HEK293 (cell line): Measurements from ENCODE around the gene LILRB3.

ENCODE experiments used
- FEZF1 ChIP-seq: fragments of 450-650 bp; formaldehyde crosslinking; IDR thresholded peaks from 2 replicates; pipeline ENCODE4 v1.5.1; 2016; ENCODE audit warnings: missing biosample characterization, missing genetic modification characterization
- MZF1 ChIP-seq: fragments of 450-650 bp; formaldehyde crosslinking; IDR thresholded peaks from 2 replicates; pipeline ENCODE4 v1.5.1; 2017; ENCODE audit warnings: missing biosample characterization, missing genetic modification characterization, borderline replicate concordance
- SCRT1 ChIP-seq: fragments of 450-650 bp; formaldehyde crosslinking; IDR thresholded peaks from 2 replicates; pipeline ENCODE4 v1.5.1; 2016; ENCODE audit warnings: missing biosample characterization, missing genetic modification characterization, borderline replicate concordance
- SCRT2 ChIP-seq: fragments of 450-650 bp; formaldehyde crosslinking; IDR thresholded peaks from 2 replicates; pipeline ENCODE4 v1.5.1; 2016; ENCODE audit warnings: missing biosample characterization, missing genetic modification characterization
- SP7 ChIP-seq: fragments of 450-650 bp; formaldehyde crosslinking; IDR thresholded peaks from 2 replicates; pipeline ENCODE4 v1.5.1; 2016; ENCODE audit warnings: missing biosample characterization, missing genetic modification characterization
- WT1 ChIP-seq: fragments of 450-650 bp; formaldehyde crosslinking; IDR thresholded peaks from 2 replicates; pipeline ENCODE4 v1.5.1; 2016; ENCODE audit warnings: missing biosample characterization, missing genetic modification characterization
- ZBTB20 ChIP-seq: fragments of 450-650 bp; formaldehyde crosslinking; IDR thresholded peaks from 2 replicates; pipeline ENCODE4 v1.5.1; 2016; ENCODE audit warnings: missing biosample characterization, missing genetic modification characterization
- ZBTB21 ChIP-seq: fragments of 450-650 bp; formaldehyde crosslinking; IDR thresholded peaks from 2 replicates; pipeline ENCODE4 v1.5.1; 2017; ENCODE audit warnings: missing biosample characterization, missing genetic modification characterization
- ZEB2 ChIP-seq: fragments of 450-650 bp; formaldehyde crosslinking; IDR thresholded peaks from 2 replicates; pipeline ENCODE4 v1.5.1; 2016; ENCODE audit warnings: missing biosample characterization, missing genetic modification characterization
- ZFHX2 ChIP-seq: fragments of 450-650 bp; formaldehyde crosslinking; conservative IDR thresholded peaks from 2 replicates; pipeline ENCODE4 v1.5.1; 2016; ENCODE audit warnings: missing biosample characterization, missing genetic modification characterization
- ZFP69B ChIP-seq: fragments of 450-650 bp; formaldehyde crosslinking; IDR thresholded peaks from 2 replicates; pipeline ENCODE4 v1.5.1; 2016; ENCODE audit warnings: missing biosample characterization, missing genetic modification characterization
- ZNF112 ChIP-seq: fragments of 450-650 bp; formaldehyde crosslinking; IDR thresholded peaks from 2 replicates; pipeline ENCODE4 v1.5.0; 2017; ENCODE audit warnings: missing biosample characterization, missing genetic modification characterization
- ZNF148 ChIP-seq: fragments of 450-650 bp; formaldehyde crosslinking; IDR thresholded peaks from 2 replicates; pipeline ENCODE4 v1.5.0; 2017; ENCODE audit warnings: missing biosample characterization, missing genetic modification characterization, borderline replicate concordance
- ZNF157 ChIP-seq: fragments of 450-650 bp; formaldehyde crosslinking; IDR thresholded peaks from 2 replicates; pipeline ENCODE4 v1.5.1; 2016; ENCODE audit warnings: missing biosample characterization, missing genetic modification characterization
- ZNF24 ChIP-seq: fragments of 450-650 bp; formaldehyde crosslinking; IDR thresholded peaks from 2 replicates; pipeline ENCODE4 v1.5.1; 2016; ENCODE audit warnings: missing biosample characterization, missing genetic modification characterization
- ZNF292 ChIP-seq: fragments of 450-650 bp; formaldehyde crosslinking; IDR thresholded peaks from 2 replicates; pipeline ENCODE4 v1.5.1; 2016; ENCODE audit warnings: low read depth, missing biosample characterization, missing genetic modification characterization, borderline replicate concordance
- ZNF335 ChIP-seq: fragments of 450-650 bp; formaldehyde crosslinking; conservative IDR thresholded peaks from 2 replicates; pipeline ENCODE4 v1.5.1; 2016; ENCODE audit warnings: missing biosample characterization, missing genetic modification characterization
- ZNF48 ChIP-seq: fragments of 450-650 bp; formaldehyde crosslinking; IDR thresholded peaks from 2 replicates; pipeline ENCODE4 v1.5.1; 2016; ENCODE audit warnings: missing biosample characterization, missing genetic modification characterization
- ZNF510 ChIP-seq: fragments of 450-650 bp; formaldehyde crosslinking; IDR thresholded peaks from 2 replicates; pipeline ENCODE4 v1.5.1; 2018; ENCODE audit warnings: mild to moderate bottlenecking, missing genetic modification characterization, missing biosample characterization; ENCODE audit not compliant: insufficient replicate concordance
- ZNF530 ChIP-seq: fragments of 450-650 bp; formaldehyde crosslinking; IDR thresholded peaks from 2 replicates; pipeline ENCODE4 v1.5.1; 2016; ENCODE audit warnings: low read depth, missing biosample characterization, missing genetic modification characterization
- ZNF549 ChIP-seq: fragments of 450-650 bp; IDR thresholded peaks from 2 replicates; pipeline ENCODE4 v1.5.1; 2018; ENCODE audit warnings: missing biosample characterization, missing genetic modification characterization, mild to moderate bottlenecking, inconsistent platforms, moderate library complexity
- ZNF555 ChIP-seq: fragments of 450-650 bp; formaldehyde crosslinking; conservative IDR thresholded peaks from 2 replicates; pipeline ENCODE4 v1.5.1; 2017; ENCODE audit warnings: missing biosample characterization, mild to moderate bottlenecking, missing genetic modification characterization, inconsistent platforms
- ZNF585B ChIP-seq: fragments of 450-650 bp; formaldehyde crosslinking; IDR thresholded peaks from 2 replicates; pipeline ENCODE4 v1.5.1; 2016; ENCODE audit warnings: missing biosample characterization, missing genetic modification characterization
- ZNF621 ChIP-seq: fragments of 450-650 bp; formaldehyde crosslinking; IDR thresholded peaks from 2 replicates; pipeline ENCODE4 v1.5.1; 2017; ENCODE audit warnings: missing biosample characterization, missing genetic modification characterization
- ZNF623 ChIP-seq: fragments of 450-650 bp; formaldehyde crosslinking; IDR thresholded peaks from 2 replicates; pipeline ENCODE4 v1.5.1; 2016; ENCODE audit warnings: missing biosample characterization, missing genetic modification characterization
- ZNF624 ChIP-seq: fragments of 450-650 bp; formaldehyde crosslinking; IDR thresholded peaks from 2 replicates; pipeline ENCODE4 v1.5.1; 2017; ENCODE audit warnings: missing biosample characterization, missing genetic modification characterization
- ZNF677 ChIP-seq: fragments of 450-650 bp; IDR thresholded peaks from 2 replicates; pipeline ENCODE4 v1.5.0; 2018; ENCODE audit warnings: missing biosample characterization, mild to moderate bottlenecking, missing genetic modification characterization, moderate library complexity
- ZNF692 ChIP-seq: fragments of 450-650 bp; formaldehyde crosslinking; IDR thresholded peaks from 2 replicates; pipeline ENCODE4 v1.5.1; 2016; ENCODE audit warnings: missing biosample characterization, missing genetic modification characterization
- ZNF707 ChIP-seq: fragments of 450-650 bp; formaldehyde crosslinking; IDR thresholded peaks from 2 replicates; pipeline ENCODE4 v1.5.1; 2016; ENCODE audit warnings: missing biosample characterization, missing genetic modification characterization
- ZNF843 ChIP-seq: fragments of 450-650 bp; formaldehyde crosslinking; IDR thresholded peaks from 2 replicates; pipeline ENCODE4 v1.5.1; 2016; ENCODE audit warnings: missing biosample characterization, missing genetic modification characterization
- ZSCAN16 ChIP-seq: fragments of 450-650 bp; formaldehyde crosslinking; IDR thresholded peaks from 2 replicates; pipeline ENCODE4 v1.5.1; 2016; ENCODE audit warnings: missing biosample characterization, missing genetic modification characterization
- ZSCAN5A ChIP-seq: fragments of 450-650 bp; formaldehyde crosslinking; IDR thresholded peaks from 2 replicates; pipeline ENCODE4 v1.5.1; 2016; ENCODE audit warnings: missing biosample characterization, missing genetic modification characterization
- TF ChIP-seq, protein P1 (sequence below): fragments of 450-650 bp; formaldehyde crosslinking; IDR thresholded peaks from 2 replicates; pipeline ENCODE4 v1.5.1; 2016; ENCODE audit warnings: missing biosample characterization, missing genetic modification characterization
- TF ChIP-seq, protein P2 (sequence below): fragments of 450-650 bp; formaldehyde crosslinking; IDR thresholded peaks from 2 replicates; pipeline ENCODE4 v1.5.1; 2016; ENCODE audit warnings: missing biosample characterization, missing genetic modification characterization
- TF ChIP-seq, protein P3 (sequence below): fragments of 450-650 bp; formaldehyde crosslinking; IDR thresholded peaks from 2 replicates; pipeline ENCODE4 v1.5.1; 2016; ENCODE audit warnings: missing biosample characterization, missing genetic modification characterization, low read depth

LILRB3 gene

GRCh38 chr19:54190503-54191010 lies 32.2 kb downstream of the LILRB3 start (continued):
- TF ChIP-seq ZNF692 (tag by site-specific recombination) (no peak), SCRT2 (tag by site-specific recombination) (no peak), ZNF677 (tag by site-specific recombination) (no peak), ZNF585B (tag by site-specific recombination) (no peak), ZNF157 (no peak), MZF1 (no peak), ZFP69B (tag by site-specific recombination) (no peak), ZBTB21 (peak; percentile 53; the same call in 1 of the 2 replicates), ZSCAN5A (tag by site-specific recombination) (no peak), ZFHX2 (tag by site-specific recombination) (no peak), ZBTB20 (0 out of 2 replicates have a peak, but pooled peaks have one; percentile 1), SP7 (tag by site-specific recombination) (no peak), ZNF148 (tag by site-specific recombination) (no peak), ZNF621 (tag by site-specific recombination) (no peak), ZNF624 (no peak), ZNF48 (tag by site-specific recombination) (no peak), ZNF335 (tag by site-specific recombination) (peak; percentile 82), ZNF843 (no peak), ZNF24 (no peak), ZNF510 (tag by site-specific recombination) (no peak), ZSCAN16 (no peak), ZNF530 (tag by site-specific recombination) (no peak), ZNF623 (no peak), ZNF707 (tag by site-specific recombination) (no peak), SCRT1 (tag by site-specific recombination) (no peak), ZNF292 (no peak), FEZF1 (no peak), ZNF555 (no peak), WT1 (tag by site-specific recombination) (no peak; the same call in 1 of the 2 replicates), ZNF549 (no peak), ZEB2 (tag by site-specific recombination) (0 out of 2 replicates have a peak, but pooled peaks have one; percentile 12), ZNF112 (no peak)
- TF ChIP-seq, protein P1, sequence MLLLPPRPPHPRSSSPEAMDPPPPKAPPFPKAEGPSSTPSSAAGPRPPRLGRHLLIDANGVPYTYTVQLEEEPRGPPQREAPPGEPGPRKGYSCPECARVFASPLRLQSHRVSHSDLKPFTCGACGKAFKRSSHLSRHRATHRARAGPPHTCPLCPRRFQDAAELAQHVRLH (tag by site-specific recombination): no peak
- TF ChIP-seq, protein P2, sequence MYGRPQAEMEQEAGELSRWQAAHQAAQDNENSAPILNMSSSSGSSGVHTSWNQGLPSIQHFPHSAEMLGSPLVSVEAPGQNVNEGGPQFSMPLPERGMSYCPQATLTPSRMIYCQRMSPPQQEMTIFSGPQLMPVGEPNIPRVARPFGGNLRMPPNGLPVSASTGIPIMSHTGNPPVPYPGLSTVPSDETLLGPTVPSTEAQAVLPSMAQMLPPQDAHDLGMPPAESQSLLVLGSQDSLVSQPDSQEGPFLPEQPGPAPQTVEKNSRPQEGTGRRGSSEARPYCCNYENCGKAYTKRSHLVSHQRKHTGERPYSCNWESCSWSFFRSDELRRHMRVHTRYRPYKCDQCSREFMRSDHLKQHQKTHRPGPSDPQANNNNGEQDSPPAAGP (tag by site-specific recombination): 0 out of 2 replicates have a peak, but pooled peaks have one; percentile 8
- TF ChIP-seq, protein P3, sequence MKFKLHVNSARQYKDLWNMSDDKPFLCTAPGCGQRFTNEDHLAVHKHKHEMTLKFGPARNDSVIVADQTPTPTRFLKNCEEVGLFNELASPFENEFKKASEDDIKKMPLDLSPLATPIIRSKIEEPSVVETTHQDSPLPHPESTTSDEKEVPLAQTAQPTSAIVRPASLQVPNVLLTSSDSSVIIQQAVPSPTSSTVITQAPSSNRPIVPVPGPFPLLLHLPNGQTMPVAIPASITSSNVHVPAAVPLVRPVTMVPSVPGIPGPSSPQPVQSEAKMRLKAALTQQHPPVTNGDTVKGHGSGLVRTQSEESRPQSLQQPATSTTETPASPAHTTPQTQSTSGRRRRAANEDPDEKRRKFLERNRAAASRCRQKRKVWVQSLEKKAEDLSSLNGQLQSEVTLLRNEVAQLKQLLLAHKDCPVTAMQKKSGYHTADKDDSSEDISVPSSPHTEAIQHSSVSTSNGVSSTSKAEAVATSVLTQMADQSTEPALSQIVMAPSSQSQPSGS (tag by site-specific recombination): no peak; the same call in 1 of the 2 replicates
